HCT116 (cell line): ENCODE measurements around the gene OFD1.

Experiments
- SIN3A ChIP-seq: IDR thresholded peaks from 2 replicates; pipeline ENCODE4 v1.6.1; 2012; ENCODE audit warnings: low read depth
- TCF7L2 ChIP-seq: IDR thresholded peaks from 2 replicates; pipeline ENCODE4 v1.7.0; 2011; ENCODE audit warnings: borderline replicate concordance, inconsistent platforms; ENCODE audit not compliant: insufficient read depth, insufficient read length; ENCODE audit errors: extremely low read depth

DNA sequence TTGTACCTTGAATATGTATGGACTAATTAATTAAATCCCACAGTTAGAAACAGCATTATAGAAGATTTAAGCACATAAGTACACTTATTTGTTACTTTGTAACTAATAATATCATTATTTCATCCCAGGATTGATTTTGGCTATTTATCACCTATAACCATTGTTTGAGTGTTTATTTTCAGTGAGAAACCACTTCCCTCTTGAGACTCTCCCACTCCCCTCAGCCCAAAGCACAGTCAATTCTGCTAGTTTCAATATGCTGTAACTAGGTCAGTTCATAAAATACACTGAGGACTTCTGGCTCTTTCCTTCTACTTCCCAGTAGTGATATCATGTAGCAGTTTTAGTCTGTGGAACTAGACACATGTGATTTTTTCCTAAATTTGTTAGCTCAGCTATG, 16.3 kb downstream of the OFD1 start:
- TF ChIP-seq SIN3A = no peak
- TF ChIP-seq TCF7L2 = no peak
